OCI-LY3 (cell line): ENCODE data around the gene DLGAP4.

Experiments
- H2AFZ ChIP-seq: fragments of 200-600, 300-600 bp; shearing (Covaris generic); 2 replicates; pipeline ENCODE4 v1.6.0; 2014; ENCODE audit warnings: antibody characterized with exemption, low read depth, low read length
- H3K27ac ChIP-seq: fragments of 200-600, 300-600 bp; sonication (generic); 2 replicates; pipeline ENCODE4 v1.5.1; 2014; ENCODE audit warnings: mild to moderate bottlenecking, low read length, moderate library complexity, mixed read lengths
- H3K27me3 ChIP-seq: fragments of 200-600, 300-600 bp; sonication (generic); 2 replicates; pipeline ENCODE4 v1.6.1; 2014; ENCODE audit warnings: low read depth, low read length, mixed read lengths
- H3K36me3 ChIP-seq: fragments of 200-600, 300-600 bp; sonication (generic); replicated peaks from 2 replicates; pipeline ENCODE3; 2014; ENCODE audit warnings: low read depth, low read length, mixed read lengths
- H3K4me1 ChIP-seq: fragments of 300-600, 200-600 bp; sonication (generic); 2 replicates; pipeline ENCODE4 v1.6.1; 2014; ENCODE audit warnings: low read length, mixed read lengths
- H3K4me2 ChIP-seq: fragments of 200-600, 300-600 bp; sonication (generic); 2 replicates; pipeline ENCODE4 v1.6.1; 2014; ENCODE audit warnings: low read length, mixed read lengths
- H3K4me3 ChIP-seq: fragments of 300-600, 200-600 bp; sonication (generic); 2 replicates; pipeline ENCODE4 v1.5.1; 2014; ENCODE audit warnings: antibody characterized with exemption, mild to moderate bottlenecking, low read length, moderate library complexity
- H3K79me2 ChIP-seq: fragments of 300-600, 200-600 bp; shearing (Covaris generic); 2 replicates; pipeline ENCODE4 v1.6.1; 2014; ENCODE audit warnings: mild to moderate bottlenecking, low read length, mixed read lengths
- H3K9ac ChIP-seq: fragments of 300-600, 200-600 bp; shearing (Covaris generic); 2 replicates; pipeline ENCODE4 v1.6.0; 2014; ENCODE audit warnings: mild to moderate bottlenecking, low read length, moderate library complexity
- H3K9me3 ChIP-seq: fragments of 200-600, 300-600 bp; shearing (Covaris generic); 2 replicates; pipeline ENCODE4 v1.6.1; 2014; ENCODE audit warnings: low read length, mixed read lengths; ENCODE audit not compliant: insufficient read depth
- H4K20me1 ChIP-seq: fragments of 200-600, 300-600 bp; sonication (generic); 2 replicates; pipeline ENCODE4 v1.6.1; 2016; ENCODE audit warnings: low read length, mixed read lengths; ENCODE audit not compliant: insufficient read depth
- CTCF ChIP-seq: fragments of 200-600, 300-600 bp; sonication (generic); IDR thresholded peaks from 2 replicates; pipeline ENCODE4 v1.5.1; 2014; ENCODE audit warnings: antibody characterized with exemption, low read length, low read depth
- EZH2phosphoT487 ChIP-seq: fragments of 200-600 bp; shearing (Covaris generic); IDR thresholded peaks from 2 replicates; pipeline ENCODE4 v1.6.1; 2018; ENCODE audit warnings: antibody characterized with exemption, mixed run types, low read depth

Gene DLGAP4

DNA sequence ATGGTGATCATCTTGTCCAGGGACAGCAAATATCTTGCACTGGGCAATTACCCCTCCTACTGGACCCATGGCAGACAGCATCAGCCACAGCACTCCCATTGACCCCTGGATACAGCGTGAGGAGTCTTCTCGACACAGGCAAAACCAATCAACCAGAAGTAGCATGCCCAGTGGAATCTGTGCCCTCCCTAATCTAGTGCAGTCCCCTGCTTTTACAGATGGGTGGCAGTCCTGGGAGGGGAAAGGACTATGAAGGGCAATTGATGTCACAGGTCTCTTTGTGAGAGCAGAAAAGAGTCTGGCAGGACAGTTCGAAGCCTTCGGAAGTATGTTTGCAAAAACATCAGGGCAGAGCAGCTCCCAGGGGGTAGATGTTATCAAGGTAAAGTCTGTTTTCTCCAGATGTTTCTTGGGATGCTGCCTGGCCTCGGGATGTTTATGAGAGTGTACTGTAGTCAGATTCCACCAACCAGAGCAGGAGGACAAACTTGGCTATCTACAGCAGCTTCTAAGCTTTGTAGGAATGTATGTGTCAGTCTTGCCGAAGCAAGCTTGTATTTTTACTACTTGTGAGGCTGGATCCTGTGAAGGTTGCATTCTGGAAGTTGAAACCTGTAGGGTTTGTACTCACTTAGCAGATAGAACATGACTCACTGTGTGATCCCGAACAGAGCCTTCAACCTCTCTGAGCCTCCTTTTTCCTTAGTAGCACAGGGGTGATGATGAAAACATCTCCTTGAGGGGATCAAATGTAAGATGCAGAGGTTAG, 172.2 kb downstream of the DLGAP4 start:
- Histone ChIP-seq H3K4me3 (no peak overlapping the region), H3K27me3 (no peaks in the 10 kb centered on the region), H3K36me3 (no peaks in the 10 kb centered on the region), H4K20me1 (no peaks in the 10 kb centered on the region; the same call in 1 of the 2 replicates), H3K27ac (no peak overlapping the region), H2AFZ (no peak overlapping the region), H3K9me3 (no peaks in the 10 kb centered on the region), H3K4me2 (no peak overlapping the region), H3K9ac (no peak overlapping the region), H3K4me1 (peaks cover 2% of the 10 kb centered on the region; the same call in 1 of the 2 replicates), H3K79me2 (no peaks in the 10 kb centered on the region)
- no peak for TF ChIP-seq EZH2phosphoT487
- no peak for TF ChIP-seq CTCF

DNA sequence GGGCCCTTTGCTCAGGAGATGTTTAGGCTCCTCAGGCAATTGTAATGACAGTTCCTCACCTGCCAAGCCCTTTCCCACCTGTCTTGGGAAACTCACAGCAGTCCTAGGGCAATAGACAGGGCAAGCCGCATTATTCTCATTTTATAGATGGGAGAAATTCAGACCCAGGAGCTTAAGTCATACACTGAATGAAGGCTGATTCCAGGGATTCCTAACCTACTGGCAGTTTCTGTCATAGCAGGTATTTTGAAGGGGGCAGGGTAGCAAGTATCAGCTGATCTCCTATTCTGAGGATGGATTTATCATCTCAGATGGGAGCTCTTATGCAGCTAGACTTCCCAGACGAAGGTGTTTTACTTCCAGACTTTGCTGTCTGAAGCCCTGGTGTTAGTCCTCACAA, 173.8 kb downstream of the DLGAP4 start:
- H3K27ac ChIP-seq: no peak overlapping the region

DNA sequence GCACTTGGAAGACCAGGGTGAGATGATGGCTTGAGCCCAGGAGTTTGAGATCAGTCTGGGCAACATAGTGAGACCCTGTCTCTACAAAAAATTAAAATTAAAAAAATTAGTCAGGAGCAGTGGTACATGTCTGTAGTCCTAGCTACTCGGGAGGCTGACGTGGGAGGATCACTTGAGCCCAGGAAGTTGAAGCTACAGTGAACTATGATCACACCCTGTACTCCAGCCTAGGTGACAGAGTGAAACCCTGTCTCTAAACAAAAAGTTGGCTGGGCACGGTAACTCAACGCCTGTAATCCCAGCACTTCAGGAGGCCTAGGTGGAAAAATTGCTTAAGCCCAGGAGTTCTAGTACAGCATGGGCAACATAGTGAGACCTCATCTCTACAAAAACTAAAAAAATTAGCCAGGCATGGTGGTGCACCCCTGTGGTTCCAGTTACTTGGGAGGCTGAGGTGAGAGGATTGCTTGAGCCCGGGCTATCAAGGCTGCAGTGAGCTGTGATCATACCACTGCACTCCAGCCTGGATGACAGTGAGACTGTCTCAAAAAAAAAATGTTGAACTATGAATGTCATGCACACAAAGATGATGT, 174.4 kb downstream of the DLGAP4 start:
- H3K79me2 ChIP-seq: no peaks in the 10 kb centered on the region
- H4K20me1 ChIP-seq: no peaks in the 10 kb centered on the region; the same call in 1 of the 2 replicates
- H3K27me3 ChIP-seq: no peaks in the 10 kb centered on the region
- TF ChIP-seq EZH2phosphoT487 (no peak), CTCF (no peak)
- no peak overlapping the region for H3K27ac ChIP-seq
- H3K4me3 ChIP-seq: no peak overlapping the region
- no peaks in the 10 kb centered on the region for H3K9me3 ChIP-seq
- H2AFZ ChIP-seq: no peak overlapping the region
- H3K36me3 ChIP-seq: no peaks in the 10 kb centered on the region
- peaks cover 20% of the 10 kb centered on the region for H3K4me1 ChIP-seq
- H3K4me2 ChIP-seq: no peak overlapping the region
- H3K9ac ChIP-seq: no peak overlapping the region

More for the DNA sequence above, 173.8 kb downstream of the DLGAP4 start:
- no peak overlapping the region for H2AFZ ChIP-seq
- no peaks in the 10 kb centered on the region for H3K36me3 ChIP-seq
- H3K27me3 ChIP-seq: no peaks in the 10 kb centered on the region
- TF ChIP-seq EZH2phosphoT487 (no peak), CTCF (no peak)
- H3K4me1 ChIP-seq: peaks cover 18% of the 10 kb centered on the region
- H4K20me1 ChIP-seq: no peaks in the 10 kb centered on the region; the same call in 1 of the 2 replicates
- no peak overlapping the region for H3K4me3 ChIP-seq
- H3K9ac ChIP-seq: no peak overlapping the region
- H3K79me2 ChIP-seq: no peaks in the 10 kb centered on the region
- H3K9me3 ChIP-seq: no peaks in the 10 kb centered on the region
- H3K4me2 ChIP-seq: no peak overlapping the region

DNA sequence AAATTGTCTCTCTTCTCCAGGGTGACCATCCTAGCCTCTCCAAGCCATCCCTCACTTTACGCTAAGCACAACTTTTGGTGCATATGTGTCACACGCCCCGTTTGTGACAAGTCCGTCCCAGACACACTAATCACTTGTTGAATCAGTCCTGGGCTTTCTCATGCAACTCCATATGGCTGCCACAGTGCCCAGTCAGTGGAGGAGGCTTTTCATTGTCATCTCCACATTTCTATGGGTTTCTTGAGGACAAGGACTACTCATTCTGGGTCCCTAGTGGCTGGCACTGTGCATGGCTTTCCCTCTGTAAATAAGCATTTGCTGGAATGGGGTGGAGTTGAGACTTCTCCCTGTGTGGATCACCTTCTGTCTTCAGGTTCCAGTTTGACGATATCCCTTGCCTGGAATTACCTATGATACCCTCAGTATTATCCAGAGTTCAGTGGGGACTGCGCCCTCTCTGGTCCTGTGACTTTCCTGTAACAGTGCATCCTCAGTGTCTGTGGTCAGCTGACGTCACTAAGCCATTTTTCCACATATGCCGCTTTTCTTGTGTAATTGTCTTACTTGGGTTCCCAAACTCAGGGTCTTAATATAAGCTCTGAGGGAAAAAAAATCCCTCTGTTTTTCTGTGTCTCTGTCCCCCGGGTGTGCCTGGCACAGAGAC, 175.4 kb downstream of the DLGAP4 start:
- H2AFZ ChIP-seq: no peak overlapping the region
- H3K36me3 ChIP-seq: no peaks in the 10 kb centered on the region
- H3K27ac ChIP-seq: no peak overlapping the region
- H3K9me3 ChIP-seq: no peaks in the 10 kb centered on the region
- H4K20me1 ChIP-seq: no peaks in the 10 kb centered on the region; the same call in 1 of the 2 replicates
- H3K9ac ChIP-seq: no peak overlapping the region
- H3K4me1 ChIP-seq: peaks cover 20% of the 10 kb centered on the region
- no peak for TF ChIP-seq EZH2phosphoT487
- TF ChIP-seq CTCF: no peak
- H3K4me3 ChIP-seq: no peak overlapping the region
- H3K4me2 ChIP-seq: no peak overlapping the region
- H3K79me2 ChIP-seq: no peaks in the 10 kb centered on the region
- H3K27me3 ChIP-seq: no peaks in the 10 kb centered on the region
